Activated CD8-positive, alpha-beta memory T cell treated with anti-CD3 and anti-CD28 coated beads for 48 hours (primary cell): ENCODE data around the gene SCGB1D2.

Experiments used
- DNase-seq, 3 experiments: peaks; one replicate each; pipeline ENCODE4 v3.0.0-alpha.2; 2020; ENCODE audit warnings: low read depth in 2 of 3, low spot score in 2 of 3

The SCGB1D2 gene

GRCh38 chr11:62256281-62256680 is 14.2 kb downstream of the SCGB1D2 start:
- no peak for DNase-seq

DNA sequence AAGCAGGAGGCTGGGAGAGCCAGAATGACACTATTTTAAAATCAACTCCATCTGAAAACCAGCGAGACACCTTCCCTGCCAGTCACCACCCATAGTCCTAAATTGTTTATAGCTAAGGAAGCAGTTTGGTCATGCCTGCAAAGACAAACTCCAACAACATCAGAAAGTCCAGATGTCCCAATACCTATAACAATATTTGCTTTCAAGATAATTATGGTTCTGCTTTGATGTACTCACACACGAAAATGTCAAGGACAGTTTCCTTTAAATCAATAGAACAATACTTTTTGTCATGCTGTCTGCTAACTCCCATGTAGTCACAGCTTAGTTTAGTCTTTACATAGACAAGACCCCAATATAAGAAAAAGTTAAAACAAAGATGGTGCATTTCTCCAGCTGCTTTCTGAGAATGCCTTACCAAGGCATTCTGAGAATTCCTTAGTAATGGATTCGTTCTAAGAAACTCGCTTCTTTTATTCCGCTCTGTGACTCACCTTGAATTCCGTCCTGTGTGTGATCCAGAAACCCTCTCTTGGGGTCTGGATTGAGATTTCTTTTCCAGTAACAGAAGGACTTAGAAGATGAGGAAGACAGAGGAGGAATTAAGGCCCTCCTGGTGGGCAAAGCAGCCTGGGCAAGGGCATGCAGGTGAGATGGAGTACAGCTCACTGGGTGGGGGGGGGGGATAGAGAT is 18.4 kb downstream of the SCGB1D2 start:
- no peak for DNase-seq

- no peak for DNase-seq
Observed at GRCh38 chr11:62264004-62264403, 22.0 kb downstream of the SCGB1D2 start.

GRCh38 chr11:62266558-62266957 is 24.5 kb downstream of the SCGB1D2 start:
- no peak for DNase-seq

- DNase-seq, result no peak
Observed at GRCh38 chr11:62267050-62267449, 25.0 kb downstream of the SCGB1D2 start.

- DNase-seq, result no peak
Observed at GRCh38 chr11:62267576-62267975, 25.5 kb downstream of the SCGB1D2 start.

DNA sequence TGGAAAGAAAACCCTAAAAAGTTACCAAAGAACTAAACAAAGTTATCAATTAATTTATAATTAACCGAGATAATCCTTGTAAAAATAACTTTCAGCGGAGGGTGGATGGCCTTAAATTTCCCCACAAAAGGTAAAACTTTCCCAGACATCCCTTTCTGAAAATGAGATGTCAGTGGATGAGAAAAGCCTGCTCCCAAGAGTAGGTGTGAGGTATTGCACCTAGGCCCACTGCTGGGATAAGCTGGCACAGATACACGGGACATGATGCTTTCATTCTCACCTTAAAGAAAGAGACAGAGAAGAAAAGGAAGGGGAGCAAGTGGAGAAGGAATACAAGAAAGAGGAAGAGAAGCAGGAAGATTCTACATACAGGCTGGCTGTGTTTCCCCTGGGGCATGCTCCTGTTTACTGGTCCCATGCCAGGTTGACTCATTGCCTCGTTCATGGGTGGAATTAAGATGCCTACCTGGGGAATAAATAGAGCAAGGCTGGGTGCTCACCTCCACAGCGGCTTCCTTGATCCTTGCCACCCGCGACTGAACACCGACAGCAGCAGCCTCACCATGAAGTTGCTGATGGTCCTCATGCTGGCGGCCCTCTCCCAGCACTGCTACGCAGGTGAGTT is 27.7 kb downstream of the SCGB1D2 start, which contains the start of gene SCGB2A2:
Gene SCGB2A2 (plus strand): TSS at position 505 of the 625 bp plus-strand sequence. CDS start 59 bp downstream, at position 564.
- DNase-seq, result no peak

- no peak for DNase-seq
Observed at GRCh38 chr11:62273284-62273683, 31.2 kb downstream of the SCGB1D2 start.

- no peak for DNase-seq
Observed at GRCh38 chr11:62273789-62274275, 31.8 kb downstream of the SCGB1D2 start.

GRCh38 chr11:62280452-62280851 is 38.4 kb downstream of the SCGB1D2 start:
- DNase-seq, result no peak
